Natural killer cell (primary cell): ENCODE results near the gene RREB1. TPM values are rescaled to one million over a fixed set of nuclear protein-coding genes. Genes with fewer than 3 reads are reported as not detected.

Experiments
- ATAC-seq, 3 donors: fragments of 150-1000 bp in 2 of 3; fragments of 200-7000 bp in 1 of 3; cut with Tn5 transposase; 1 replicate in 1 of 3; 2 replicates in 2 of 3; pipeline ENCODE4 v1.10.0; 2021; ENCODE audit warnings: mild to moderate bottlenecking in 2 of 3, moderate library complexity in 2 of 3
- DNase-seq, 2 donors: peaks; one replicate each; pipeline versions ENCODE4 v3.0.0 to v3.0.0-alpha.2; 2013 to 2021; ENCODE audit warnings: mixed read lengths in 1 of 2
- H3K27ac ChIP-seq: one replicate; pipeline ENCODE4 v1.5.1; 2013; ENCODE audit warnings: mild to moderate bottlenecking, low read length
- H3K27me3 ChIP-seq: one replicate; pipeline ENCODE4 v1.6.1; 2013; ENCODE audit warnings: low read length; ENCODE audit not compliant: control insufficient read depth, insufficient read depth
- H3K36me3 ChIP-seq: one replicate; pipeline ENCODE4 v1.6.1; 2013; ENCODE audit warnings: low read length; ENCODE audit not compliant: control insufficient read depth, insufficient read depth
- H3K4me1 ChIP-seq: one replicate; pipeline ENCODE4 v1.6.1; 2013; ENCODE audit warnings: low read length; ENCODE audit not compliant: control insufficient read depth, insufficient read depth
- H3K4me3 ChIP-seq: one replicate; pipeline ENCODE4 v1.5.1; 2013; ENCODE audit warnings: low read length
- H3K9me3 ChIP-seq: one replicate; pipeline ENCODE4 v1.6.1; 2013; ENCODE audit warnings: low read length; ENCODE audit not compliant: control insufficient read depth, insufficient read depth
- H3K27ac Mint-ChIP-seq, 2 donors: one replicate each; pipeline ENCODE4 v1.8.0; 2022; ENCODE audit warnings: mild to moderate bottlenecking in 2 of 2, mixed read lengths in 2 of 2, moderate library complexity in 1 of 2
- H3K27me3 Mint-ChIP-seq, 2 donors: one replicate each; pipeline ENCODE4 v1.8.0; 2022; ENCODE audit warnings: low read depth in 2 of 2, mixed read lengths in 2 of 2
- H3K36me3 Mint-ChIP-seq: one replicate; pipeline ENCODE4 v1.8.0; 2022; ENCODE audit warnings: mixed read lengths
- H3K4me1 Mint-ChIP-seq, 2 donors: one replicate each; pipeline ENCODE4 v1.8.0; 2022; ENCODE audit warnings: mixed read lengths in 2 of 2
- H3K4me3 Mint-ChIP-seq: one replicate; pipeline ENCODE4 v1.8.0; 2022; ENCODE audit warnings: mild to moderate bottlenecking, moderate library complexity, mixed read lengths
- H3K9me3 Mint-ChIP-seq, 2 donors: one replicate each; pipeline ENCODE4 v1.8.0; 2022; ENCODE audit warnings: mixed read lengths in 2 of 2
- CTCF ChIP-seq: fragments of 200-600 bp; IDR thresholded peaks from one replicate; pipeline ENCODE4 v1.8.0; 2022; ENCODE audit warnings: antibody characterized with exemption
- WGBS: methylation state at CpG from one replicate; pipeline ENCODE4 v1.1.7; 2013; ENCODE audit warnings: missing lambda C conversion rate; ENCODE audit not compliant: insufficient coverage; 5-methylcytosine and 5-hydroxymethylcytosine counted together
- intact Hi-C: fragments of 100-400 bp; cut with micrococcal nuclease; formaldehyde crosslinking; loops from one replicate; pipeline ENCODE4 v1.14.2; 2022
- total RNA-seq, 4 donors: library from RNA; stranded (reverse); fragments of 120-200 nt in 1 of 4; gene quantifications; one replicate each; pipeline versions ENCODE4 v1.2.3 to v1.2.4, GENCODE V29; 2013 to 2022

Gene RREB1
- total RNA-seq, 3 donors from 2014 or later (not counting 1 experiment from before 2014, with no cell fraction given), result 42.2 to 51.8 (median 44.0) TPM

- Mint-ChIP-seq H3K9me3 (no peaks in the 10 kb centered on the region), H3K27ac (peak overlapping the region in 1 of 2 donors; percentile 72), H3K4me1 (peaks cover 41 to 53% of the 10 kb centered on the region in 2 donors), H3K27me3 (no peaks in the 10 kb centered on the region), H3K4me3 (no peak overlapping the region), H3K36me3 (no peaks in the 10 kb centered on the region)
- Histone ChIP-seq H3K27ac (no peak overlapping the region), H3K9me3 (no peaks in the 10 kb centered on the region), H3K4me3 (no peak overlapping the region), H3K27me3 (no peaks in the 10 kb centered on the region), H3K36me3 (no peaks in the 10 kb centered on the region), H3K4me1 (peaks cover 2% of the 10 kb centered on the region)
- ATAC-seq (no peak), DNase-seq (no peak)
- WGBS, result 89% methylated on average over 10 of the region's 10 CpGs
- intact Hi-C loops, result no loop called here
- no peak for TF ChIP-seq CTCF
Observed at GRCh38 chr6:7171119-7171518, 63.4 kb downstream of the RREB1 start.

- Histone ChIP-seq H3K36me3 (no peaks in the 10 kb centered on the region), H3K27ac (no peak overlapping the region), H3K4me3 (no peak overlapping the region), H3K27me3 (no peaks in the 10 kb centered on the region), H3K4me1 (peaks cover 2% of the 10 kb centered on the region), H3K9me3 (no peaks in the 10 kb centered on the region)
- intact Hi-C loops, result no loop called here
- Mint-ChIP-seq H3K27ac (peak overlapping the region in 1 of 2 donors; percentile 72), H3K4me3 (no peak overlapping the region), H3K27me3 (no peaks in the 10 kb centered on the region), H3K36me3 (no peaks in the 10 kb centered on the region), H3K4me1 (peaks cover 35 to 52% of the 10 kb centered on the region in 2 donors), H3K9me3 (no peaks in the 10 kb centered on the region)
- no peak for TF ChIP-seq CTCF
- ATAC-seq (no peak), DNase-seq (no peak)
- WGBS, result 96% methylated on average over 5 of the region's 5 CpGs
Observed at GRCh38 chr6:7171733-7172132, 64.0 kb downstream of the RREB1 start.

- ATAC-seq (no peak), DNase-seq (no peak)
- no peaks in the 10 kb centered on the region for H3K9me3 Mint-ChIP-seq
- no peak overlapping the region for H3K4me3 Mint-ChIP-seq
- Histone ChIP-seq H3K27me3 (no peaks in the 10 kb centered on the region), H3K9me3 (no peaks in the 10 kb centered on the region), H3K27ac (no peak overlapping the region), H3K4me3 (no peak overlapping the region), H3K4me1 (peaks cover 2% of the 10 kb centered on the region), H3K36me3 (peaks cover 3% of the 10 kb centered on the region)
- intact Hi-C loops, result no loop called here
- H3K4me1 Mint-ChIP-seq, result peaks cover 32 to 48% of the 10 kb centered on the region in 2 donors
- no peaks in the 10 kb centered on the region for H3K36me3 Mint-ChIP-seq
- no peaks in the 10 kb centered on the region for H3K27me3 Mint-ChIP-seq
- 88% methylated on average over 7 of the region's 7 CpGs for WGBS
- TF ChIP-seq CTCF, result no peak
- H3K27ac Mint-ChIP-seq, result peak overlapping the region in 1 of 2 donors; percentile 20
Observed at GRCh38 chr6:7172649-7173048, 64.9 kb downstream of the RREB1 start.

- no peaks in the 10 kb centered on the region for H3K36me3 Mint-ChIP-seq
- H3K4me1 Mint-ChIP-seq, result peaks cover 23 to 38% of the 10 kb centered on the region in 2 donors
- TF ChIP-seq CTCF, result no peak
- Histone ChIP-seq H3K4me1 (peaks cover 2% of the 10 kb centered on the region), H3K9me3 (no peaks in the 10 kb centered on the region), H3K27ac (no peak overlapping the region), H3K4me3 (no peak overlapping the region), H3K36me3 (peaks cover 7% of the 10 kb centered on the region), H3K27me3 (no peaks in the 10 kb centered on the region)
- WGBS, result 96% methylated on average over 9 of the region's 9 CpGs
- no peaks in the 10 kb centered on the region for H3K9me3 Mint-ChIP-seq
- no peak overlapping the region for H3K27ac Mint-ChIP-seq
- no peaks in the 10 kb centered on the region for H3K27me3 Mint-ChIP-seq
- no peak overlapping the region for H3K4me3 Mint-ChIP-seq
- no peak for ATAC-seq
- intact Hi-C loops, result no loop called here
- DNase-seq, result no peak
Observed at GRCh38 chr6:7173843-7174503, 66.2 kb downstream of the RREB1 start.
